ENCODE data around the gene IMMT. TPM values are rescaled to one million over a fixed set of nuclear protein-coding genes. Genes with fewer than 3 reads are reported as not detected.

The IMMT gene
- total and polyA plus RNA-seq, 2 of the 8 experiments (the other 6 are each of a cell fraction or from before 2014, with no cell fraction given), result 37.7 to 103 TPM

- H3K18ac ChIP-seq (ENCODE audit: extremely low read depth, low read length), result no peak overlapping the region
- 90% methylated on average over 7 of the region's 7 CpGs; no CpG with 5 or more reads in 1 of the 2 experiments for WGBS, 2 experiments (ENCODE audit: extremely low coverage in 1 of 2, insufficient coverage in 1 of 2, insufficient read length in 1 of 2, insufficient replicate concordance in 2 of 2, low coverage in 1 of 2, low lambda C conversion rate in 2 of 2, missing lambda C conversion rate in 1 of 2)
- POLR2A ChIA-PET (ENCODE audit: partially characterized antibody), result interaction anchor here (0.6 to 4.3 kb wide), 5 partner anchors 10 to 216 kb away, joined by 3 to 23 read pairs (median 3); no protein-coding TSS in a partner anchor
Measured at GRCh38 chr2:86138736-86139625, 56.3 kb downstream of the IMMT start.

More at GRCh38 chr2:86138736-86139625, 56.3 kb downstream of the IMMT start:
- Histone ChIP-seq H2AFZ (ENCODE audit: low read length) (no peak overlapping the region), H3K9ac (replicated peaks in 1 of 4; ENCODE audit: extremely low read depth in 1 of 4, low read depth in 3 of 4, low read length in 3 of 4) (no peak overlapping the region), H3K23me2 (ENCODE audit: low read depth, low read length) (no peaks in the 10 kb centered on the region), H3K79me2 (ENCODE audit: control insufficient read depth in 1 of 2, insufficient read depth in 2 of 2, low read length in 2 of 2) (no peaks in the 10 kb centered on the region), H3K4ac (replicated peaks; ENCODE audit: insufficient read length, low read depth, low read length) (no peak overlapping the region), H3K14ac (ENCODE audit: insufficient read length) (no peak overlapping the region), H2BK12ac (ENCODE audit: low read depth, low read length) (no peak overlapping the region), H2BK15ac (ENCODE audit: low read length) (no peak overlapping the region), H3K56ac (replicated peaks; ENCODE audit: insufficient read length, low read depth, low read length) (no peak overlapping the region), H3K79me1 (ENCODE audit: low read depth, low read length) (no peaks in the 10 kb centered on the region), H3K27ac (ENCODE audit: low read depth, low read length) (no peak overlapping the region), H3K27me3 (replicated peaks in 1 of 4; ENCODE audit: control insufficient read depth in 3 of 4, extremely low read depth in 1 of 4, insufficient read depth in 3 of 4, low read length in 3 of 4) (no peaks in the 10 kb centered on the region), H4K5ac (ENCODE audit: insufficient read length, low read depth, low read length) (no peak overlapping the region), H2AK5ac (ENCODE audit: low read depth, low read length) (no peak overlapping the region), H2BK120ac (replicated peaks; ENCODE audit: low read depth, low read length) (no peak overlapping the region), H3K4me2 (ENCODE audit: insufficient read depth in 1 of 2, low read depth in 2 of 2, low read length in 2 of 2) (no peak overlapping the region), H2BK5ac (ENCODE audit: low read depth, low read length) (no peak overlapping the region), H3K4me3 (ENCODE audit: extremely low read depth in 1 of 4, insufficient read depth in 2 of 4, low read depth in 3 of 4, low read length in 4 of 4) (no peak overlapping the region), H3K36me3 (ENCODE audit: control insufficient read depth in 2 of 4, insufficient read depth in 4 of 4, low read length in 3 of 4) (peaks cover 44 to 78% (median 62%) of the 10 kb centered on the region in 4 experiments; a peak in 7 of 8 replicates), H2BK20ac (ENCODE audit: low read length) (no peak overlapping the region), H4K91ac (replicated peaks; ENCODE audit: insufficient read length, low read length) (no peak overlapping the region), H3K4me1 (replicated peaks in 1 of 4; ENCODE audit: control insufficient read depth in 3 of 4, insufficient read depth in 4 of 4, low read length in 3 of 4) (no peaks in the 10 kb centered on the region), H4K8ac (ENCODE audit: extremely low read depth, insufficient read depth, low read length) (no peak overlapping the region), H3K9me3 (ENCODE audit: insufficient read depth in 2 of 2, low read depth in 1 of 2, low read length in 1 of 2) (no peaks in the 10 kb centered on the region), H4K20me1 (replicated peaks in 1 of 2; ENCODE audit: control insufficient read depth in 1 of 2, insufficient read depth in 2 of 2, low read length in 2 of 2) (peaks cover 0 to 9% of the 10 kb centered on the region in 2 experiments), H3K23ac (ENCODE audit: insufficient read length) (no peak overlapping the region)
- CTCF ChIA-PET (ENCODE audit: partially characterized antibody), result interaction anchor here (1.1 kb wide), 1 partner anchor 30 kb away, joined by 3 read pairs; no protein-coding TSS in a partner anchor
- DNase-seq (ENCODE audit: low read depth in 1 of 2, low spot score in 2 of 2), result no peak
- no peak for FAIRE-seq
- TF ChIP-seq POLR2AphosphoS5 (IDR thresholded peaks at IDR 0.05; ENCODE audit: low read depth, low read length) (0 out of 2 replicates have a peak, but pooled peaks have one; percentile 50), BCL11A (IDR thresholded peaks at IDR 0.05; ENCODE audit: low read depth in 2 of 2, low read length in 2 of 2) (no peak), CTBP2 (IDR thresholded peaks at IDR 0.05; ENCODE audit: borderline replicate concordance, insufficient read depth, insufficient read length, low read length) (no peak), SP2 (IDR thresholded peaks at IDR 0.05; ENCODE audit: low read length) (no peak), RXRA (IDR thresholded peaks at IDR 0.05; ENCODE audit: insufficient read depth, low read depth, low read length) (no peak)

Data from H1 (cell line).